Measurements from ENCODE around the gene S100A13.

GRCh38 chr1:153646672-153647345, 19.5 kb upstream of the S100A13 start:
- no peak for TF ChIP-seq POLR2A (IDR thresholded peaks at IDR 0.05)
- no peak for TF ChIP-seq CTCF (IDR thresholded peaks at IDR 0.05)

All from thyroid gland (tissue), 4 donors.